Left ventricle myocardium inferior (tissue), 1 donor: Measurements from ENCODE around the gene POU2AF2. TPM values are rescaled to one million over a fixed set of nuclear protein-coding genes. Genes with fewer than 3 reads are reported as not detected.
"Not testable (repeated sequence)": the region's sequence is repeated elsewhere in the genome, so short reads cannot be mapped to it uniquely, and the experiment has no call there.

ENCODE experiments used
- DNase-seq: peaks from one replicate; pipeline ENCODE4 v3.0.0-alpha.2; 2020
- H3K27ac ChIP-seq: fragments of 200-600 bp; replicated peaks from 2 replicates; pipeline ENCODE4 v1.8.0; 2021
- H3K27me3 ChIP-seq: fragments of 200-600 bp; 2 replicates; pipeline ENCODE4 v1.8.0; 2021; ENCODE audit warnings: low read depth
- H3K36me3 ChIP-seq: fragments of 200-600 bp; 2 replicates; pipeline ENCODE4 v1.8.0; 2021
- H3K4me1 ChIP-seq: fragments of 200-600 bp; 2 replicates; pipeline ENCODE4 v1.8.0; 2021
- H3K4me3 ChIP-seq: fragments of 200-600 bp; 2 replicates; pipeline ENCODE4 v1.8.0; 2021; ENCODE audit warnings: mild to moderate bottlenecking, moderate library complexity
- H3K9me3 ChIP-seq: fragments of 200-600 bp; replicated peaks from 2 replicates; pipeline ENCODE4 v1.8.0; 2021
- CTCF ChIP-seq: fragments of 200-600 bp; IDR thresholded peaks from 2 replicates; pipeline ENCODE4 v1.8.0; 2021; ENCODE audit warnings: antibody characterized with exemption, mild to moderate bottlenecking, borderline replicate concordance
- intact Hi-C: fragments of 100-400 bp; cut with micrococcal nuclease; formaldehyde crosslinking; loops from one replicate; pipeline ENCODE4 v1.11.0; 2022
- total RNA-seq: library from RNA; stranded (reverse); fragmentation: NEBNext Ultra II Directional; extraction: Animal tissue kit (Norgen Biotek cat#: 25700); gene quantifications from one replicate; pipeline ENCODE4 v1.2.1, GENCODE V29; 2021
- donor health status: DM: no; HTN: yes; CAD: no; lungs with severe emphysema.

The POU2AF2 gene
- total RNA-seq, 1 donor from 2014 or later: not detected

- intact Hi-C loops: no loop called here
- no peaks in the 10 kb centered on the region for H3K9me3 ChIP-seq
- H3K4me3 ChIP-seq: no peak overlapping the region
- peaks cover 16% of the 10 kb centered on the region for H3K27me3 ChIP-seq
- no peaks in the 10 kb centered on the region for H3K4me1 ChIP-seq
- DNase-seq: no peak
- no peak overlapping the region for H3K27ac ChIP-seq
- TF ChIP-seq CTCF: no peak
- no peaks in the 10 kb centered on the region for H3K36me3 ChIP-seq
Measured at GRCh38 chr11:111310088-111310487, 64.6 kb downstream of the POU2AF2 start.

- no peak for TF ChIP-seq CTCF
- no peaks in the 10 kb centered on the region for H3K4me1 ChIP-seq
- intact Hi-C loops: no loop called here
Measured at GRCh38 chr11:111310723-111311122, 65.2 kb downstream of the POU2AF2 start.

GRCh38 chr11:111312076-111312475 is 66.6 kb downstream of the POU2AF2 start:
- no peak for DNase-seq
- intact Hi-C loops: no loop called here
- no peak for TF ChIP-seq CTCF
- no peak overlapping the region for H3K27ac ChIP-seq
- H3K4me3 ChIP-seq: no peak overlapping the region
- peaks cover 13% of the 10 kb centered on the region for H3K27me3 ChIP-seq
- H3K36me3 ChIP-seq: no peaks in the 10 kb centered on the region
- H3K9me3 ChIP-seq: peaks cover 3% of the 10 kb centered on the region
- H3K4me1 ChIP-seq: no peaks in the 10 kb centered on the region

More at GRCh38 chr11:111310723-111311122, 65.2 kb downstream of the POU2AF2 start:
- Histone ChIP-seq H3K27ac (no peak overlapping the region), H3K27me3 (peaks cover 16% of the 10 kb centered on the region), H3K4me3 (no peak overlapping the region), H3K9me3 (peaks cover 3% of the 10 kb centered on the region), H3K36me3 (no peaks in the 10 kb centered on the region)
- DNase-seq: no peak

GRCh38 chr11:111319296-111319695 is 73.8 kb downstream of the POU2AF2 start:
- no peak for TF ChIP-seq CTCF
- Histone ChIP-seq H3K4me1 (peaks cover 18% of the 10 kb centered on the region), H3K9me3 (peaks cover 3% of the 10 kb centered on the region), H3K27me3 (no peaks in the 10 kb centered on the region), H3K36me3 (no peaks in the 10 kb centered on the region), H3K27ac (no peak overlapping the region), H3K4me3 (no peak overlapping the region)
- DNase-seq: no peak
- intact Hi-C loops: no loop called here

GRCh38 chr11:111320199-111320598 is 74.7 kb downstream of the POU2AF2 start:
- H3K4me3 ChIP-seq, H3K27me3 ChIP-seq, H3K27ac ChIP-seq, H3K9me3 ChIP-seq, DNase-seq, H3K36me3 ChIP-seq, intact Hi-C loops: not testable (repeated sequence)
- H3K4me1 ChIP-seq: peaks cover 20% of the 10 kb centered on the region

GRCh38 chr11:111320728-111321568 is 75.4 kb downstream of the POU2AF2 start:
- Histone ChIP-seq H3K27me3 (no peaks in the 10 kb centered on the region), H3K36me3 (no peaks in the 10 kb centered on the region), H3K4me1 (peaks cover 20% of the 10 kb centered on the region), H3K4me3 (no peak overlapping the region), H3K27ac (peak overlapping the region; percentile 15), H3K9me3 (no peaks in the 10 kb centered on the region)
- DNase-seq: no peak
- no peak for TF ChIP-seq CTCF
- intact Hi-C loops: no loop called here
